Central memory CD4-positive, alpha-beta T cell (primary cell): ENCODE data around the gene MTM1.
A peak's percentile ranks its signal among the peaks of the same experiment; 100 is the strongest.

Source experiments
- DNase-seq: peaks from one replicate; pipeline ENCODE4 v3.0.0; 2022
- total RNA-seq, 3 experiments: gene quantifications; one replicate each; lab custom pipeline; 2026; lab: John Stamatoyannopoulos, UW

MTM1 gene
- 44.7 to 66.2 (median 50.4) reads per million in 3 experiments for total RNA-seq

GRCh38 chrX:150568320-150569154, at the start of gene MTM1:
Gene MTM1, plus strand, starts transcription at chrX:150568621. Its CDS starts 23,994 bp downstream, at chrX:150592615.
- DNase-seq = peak; percentile 89

- no peak for DNase-seq
These were observed 45.9 kb upstream of the MTM1 start for GRCh38 chrX:150522494-150522893.

GRCh38 chrX:150525061-150525919, 43.1 kb upstream of the MTM1 start:
- no peak for DNase-seq

GRCh38 chrX:150526692-150527091, 41.7 kb upstream of the MTM1 start:
- no peak for DNase-seq

- DNase-seq = no peak
These were observed 41.3 kb upstream of the MTM1 start for GRCh38 chrX:150527108-150527507.

- DNase-seq = no peak
These were observed 38.8 kb upstream of the MTM1 start for GRCh38 chrX:150529587-150529986.

GRCh38 chrX:150530821-150531220, 37.6 kb upstream of the MTM1 start:
- DNase-seq = no peak

- DNase-seq = no peak
These were observed 37.0 kb upstream of the MTM1 start for GRCh38 chrX:150531467-150531866.

- DNase-seq = no peak
These were observed 34.6 kb upstream of the MTM1 start for GRCh38 chrX:150533863-150534262.

- DNase-seq = no peak
These were observed 31.8 kb upstream of the MTM1 start for GRCh38 chrX:150536455-150537116.

- DNase-seq = no peak
These were observed 30.6 kb upstream of the MTM1 start for GRCh38 chrX:150537851-150538250.

GRCh38 chrX:150540965-150541364, 27.5 kb upstream of the MTM1 start:
- no peak for DNase-seq

- DNase-seq = no peak
These were observed 25.6 kb upstream of the MTM1 start for GRCh38 chrX:150542846-150543229.

- DNase-seq = no peak
These were observed 24.9 kb upstream of the MTM1 start for GRCh38 chrX:150543230-150544155.

GRCh38 chrX:150544222-150544787, 24.1 kb upstream of the MTM1 start:
- DNase-seq = no peak

GRCh38 chrX:150544835-150545770, 23.3 kb upstream of the MTM1 start:
- DNase-seq = no peak

GRCh38 chrX:150546711-150547153, 21.7 kb upstream of the MTM1 start:
- peak; percentile 67 for DNase-seq

- DNase-seq = no peak
These were observed 20.9 kb upstream of the MTM1 start for GRCh38 chrX:150547375-150548115.

GRCh38 chrX:150548251-150548650, 20.2 kb upstream of the MTM1 start:
- no peak for DNase-seq

GRCh38 chrX:150548684-150549083, 19.7 kb upstream of the MTM1 start:
- DNase-seq = no peak
